T-helper 9 cell (primary cell): ENCODE results near the gene RGL3.
"Not testable (repeated sequence)": the region's sequence is repeated elsewhere in the genome, so short reads cannot be mapped to it uniquely, and the experiment has no call there.

Experiments used
- DNase-seq: peaks from one replicate; pipeline ENCODE4 v3.0.0-alpha.2; 2020

RGL3 gene

GRCh38 chr19:11380653-11381537 lies 38.2 kb downstream of the RGL3 start:
- peak; percentile 94 for DNase-seq

- DNase-seq, result no peak
These were observed 39.2 kb downstream of the RGL3 start for GRCh38 chr19:11379857-11380350.

GRCh38 chr19:11379269-11379845 lies 39.8 kb downstream of the RGL3 start:
- DNase-seq, result not testable (repeated sequence)

GRCh38 chr19:11378319-11379189 lies 40.6 kb downstream of the RGL3 start:
- no peak for DNase-seq

- no peak for DNase-seq
These were observed 41.4 kb downstream of the RGL3 start for GRCh38 chr19:11377756-11378155.

GRCh38 chr19:11377237-11377636 lies 41.9 kb downstream of the RGL3 start:
- DNase-seq, result no peak

GRCh38 chr19:11375143-11375948 lies 43.8 kb downstream of the RGL3 start:
- DNase-seq, result peak; percentile 56

GRCh38 chr19:11374433-11375142 lies 44.5 kb downstream of the RGL3 start, which contains the start of gene SWSAP1:
TSS of gene SWSAP1 (plus strand) at chr19:11374666. CDS start at chr19:11374681, 15 bp downstream.
- DNase-seq, result peak; percentile 92

GRCh38 chr19:11373885-11374432 lies 45.2 kb downstream of the RGL3 start:
- no peak for DNase-seq

- DNase-seq, result no peak
These were observed 45.8 kb downstream of the RGL3 start for GRCh38 chr19:11373166-11373884.

- no peak for DNase-seq
These were observed 48.4 kb downstream of the RGL3 start for GRCh38 chr19:11370744-11371143.

GRCh38 chr19:11367528-11367927 lies 51.6 kb downstream of the RGL3 start:
- no peak for DNase-seq

GRCh38 chr19:11365557-11366117 lies 53.5 kb downstream of the RGL3 start:
- no peak for DNase-seq

GRCh38 chr19:11364935-11365334 lies 54.2 kb downstream of the RGL3 start:
- DNase-seq, result no peak

- DNase-seq, result no peak
These were observed 54.7 kb downstream of the RGL3 start for GRCh38 chr19:11364296-11364904.

- no peak for DNase-seq
These were observed 55.2 kb downstream of the RGL3 start for GRCh38 chr19:11363881-11364280.

GRCh38 chr19:11361771-11362731 lies 57.1 kb downstream of the RGL3 start:
- no peak for DNase-seq

- no peak for DNase-seq
These were observed 57.9 kb downstream of the RGL3 start for GRCh38 chr19:11361037-11361770.
